Measurements from ENCODE around the gene SLC13A5. TPM values are rescaled to one million over a fixed set of nuclear protein-coding genes. Genes with fewer than 3 reads are reported as not detected.

SLC13A5 gene
- total and polyA plus RNA-seq, 11 donors: 0.06 to 0.72 TPM; not detected in 9

GRCh38 chr17:6699997-6700947 lies 12.9 kb downstream of the SLC13A5 start:
- no peaks in the 10 kb centered on the region for H3K36me3 ChIP-seq
- no peaks in the 10 kb centered on the region for H3K4me1 ChIP-seq
- DNase-seq (no peak), ATAC-seq (no peak)
- WGBS, 4 donors: 64 to 69% (median 67%) methylated on average over 16 of the region's 16 CpGs
- H3K9me3 ChIP-seq: no peaks in the 10 kb centered on the region
- H3K27ac ChIP-seq: no peak overlapping the region
- no peak for TF ChIP-seq CTCF (IDR thresholded peaks at IDR 0.05)
- intact Hi-C loops (cut with DNase I): no loop called here
- peaks cover 0 to 17% (median 0%) of the 10 kb centered on the region in 9 donors for H3K27me3 ChIP-seq
- H3K4me3 ChIP-seq: no peak overlapping the region

GRCh38 chr17:6698004-6698403 lies 15.2 kb downstream of the SLC13A5 start:
- Histone ChIP-seq H3K9me3 (no peaks in the 10 kb centered on the region), H3K27me3 (peaks cover 0 to 12% (median 0%) of the 10 kb centered on the region in 9 donors), H3K4me1 (no peaks in the 10 kb centered on the region), H3K4me3 (no peak overlapping the region), H3K36me3 (no peaks in the 10 kb centered on the region), H3K27ac (no peak overlapping the region)
- ATAC-seq (no peak), DNase-seq (no peak)
- intact Hi-C loops (cut with DNase I): no loop called here
- 73 to 83% (median 81%) methylated on average over 7 to 11 of the region's 11 CpGs for WGBS, 4 donors
- TF ChIP-seq CTCF (IDR thresholded peaks at IDR 0.05) (no peak), POLR2A (IDR thresholded peaks at IDR 0.05) (no peak)

- H3K4me3 ChIP-seq: no peak overlapping the region
- DNase-seq: no peak
- no peaks in the 10 kb centered on the region for H3K4me1 ChIP-seq
- intact Hi-C loops (cut with DNase I): no loop called here
- TF ChIP-seq POLR2A (IDR thresholded peaks at IDR 0.05): no peak
- no peak for TF ChIP-seq CTCF (IDR thresholded peaks at IDR 0.05)
- H3K36me3 ChIP-seq: no peaks in the 10 kb centered on the region
- ATAC-seq: no peak
- WGBS, 4 donors: 85 to 96% (median 87%) methylated on average over 5 of the region's 5 CpGs
- peaks cover 0 to 7% (median 0%) of the 10 kb centered on the region in 9 donors for H3K27me3 ChIP-seq
- H3K27ac ChIP-seq: no peak overlapping the region
- no peaks in the 10 kb centered on the region for H3K9me3 ChIP-seq
Measured at GRCh38 chr17:6696906-6697305, 16.3 kb downstream of the SLC13A5 start.

GRCh38 chr17:6695565-6695964 lies 17.6 kb downstream of the SLC13A5 start:
- Histone ChIP-seq H3K9me3 (no peaks in the 10 kb centered on the region), H3K4me1 (no peaks in the 10 kb centered on the region), H3K36me3 (no peaks in the 10 kb centered on the region), H3K27me3 (peaks cover 0 to 7% (median 0%) of the 10 kb centered on the region in 9 donors), H3K27ac (no peak overlapping the region), H3K4me3 (no peak overlapping the region)
- ATAC-seq (no peak), DNase-seq (peak in 1 of 5 donors; percentile 33)
- TF ChIP-seq CTCF (IDR thresholded peaks at IDR 0.05) (no peak), POLR2A (IDR thresholded peaks at IDR 0.05) (no peak)
- WGBS, 4 donors: 62 to 85% (median 82%) methylated on average over 13 of the region's 13 CpGs
- intact Hi-C loops (cut with DNase I): no loop called here

All from heart left ventricle (tissue), 16 donors.